ENCODE data around the gene PRAMEF17. TPM values are rescaled to one million over a fixed set of nuclear protein-coding genes. Genes with fewer than 3 reads are reported as not detected.
"Not testable (repeated sequence)": the region's sequence is repeated elsewhere in the genome, so short reads cannot be mapped to it uniquely, and the experiment has no call there.

PRAMEF17 gene
- polyA plus RNA-seq, 1 donor from 2014 or later, result not detected

DNA sequence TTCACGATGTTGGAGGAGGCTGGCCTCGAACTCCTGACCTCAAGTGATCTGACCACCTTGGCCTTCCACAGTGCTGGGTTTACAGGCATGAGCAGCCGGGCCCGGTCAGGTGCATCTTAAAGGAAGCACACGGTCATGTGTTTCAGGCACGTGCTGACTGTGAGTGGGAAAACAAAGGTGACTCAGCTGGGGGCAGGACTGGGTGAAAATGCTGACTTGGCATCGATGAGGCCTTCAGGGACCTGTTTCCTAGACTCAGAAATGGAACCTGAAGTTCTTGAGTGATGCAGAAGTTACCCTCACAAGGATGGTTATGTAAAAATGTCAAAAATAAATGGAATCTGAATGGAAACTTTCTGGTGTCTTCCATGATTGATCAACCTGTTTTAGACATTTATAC is 3.6 kb downstream of the PRAMEF17 start:
- not testable (repeated sequence) for H3K4me2 ChIP-seq (ENCODE audit: low read length); H3K9me3 ChIP-seq (ENCODE audit: low read length); H3K27ac ChIP-seq (ENCODE audit: low read length)

DNA sequence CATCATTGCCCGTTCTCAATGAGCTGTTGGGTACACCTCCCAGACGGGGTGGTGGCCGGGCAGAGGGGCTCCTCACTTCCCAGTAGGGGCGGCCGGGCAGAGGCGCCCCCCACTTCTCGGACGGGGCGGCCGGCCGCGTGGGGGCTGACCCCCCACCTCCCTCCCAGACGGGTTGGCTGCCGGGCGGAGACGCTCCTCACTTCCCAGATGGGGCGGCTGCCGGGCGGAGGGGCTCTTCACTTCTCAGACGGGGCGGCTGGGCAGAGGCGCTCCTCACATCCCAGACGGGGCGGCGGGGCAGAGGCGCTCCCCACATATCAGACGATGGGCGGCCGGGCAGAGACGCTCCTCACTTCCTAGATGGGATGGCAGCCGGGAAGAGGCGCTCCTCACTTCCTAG is 5.3 kb downstream of the PRAMEF17 start:
- not testable (repeated sequence) for H3K36me3 ChIP-seq (ENCODE audit: insufficient read depth, low read length); H3K9me3 ChIP-seq (ENCODE audit: low read length); H3K4me2 ChIP-seq (ENCODE audit: low read length); H2AFZ ChIP-seq (ENCODE audit: low read depth, low read length); H4K20me1 ChIP-seq (ENCODE audit: insufficient read depth); H3K27me3 ChIP-seq (ENCODE audit: insufficient read depth, low read depth, low read length); H3K9ac ChIP-seq (ENCODE audit: low read length); H3K9me2 ChIP-seq (ENCODE audit: insufficient read depth, low read length); H3K27ac ChIP-seq (ENCODE audit: low read length); H3K4me3 ChIP-seq (ENCODE audit: low read length); H3K79me2 ChIP-seq (replicated peaks; ENCODE audit: insufficient read depth, low read length); H3F3A ChIP-seq (ENCODE audit: insufficient read depth, low read length, poor library complexity, severe bottlenecking)

More for the DNA sequence above, 3.6 kb downstream of the PRAMEF17 start:
- H4K20me1 ChIP-seq (ENCODE audit: insufficient read depth); H3K9ac ChIP-seq (ENCODE audit: low read length); H3K36me3 ChIP-seq (ENCODE audit: insufficient read depth, low read length); H3K27me3 ChIP-seq (ENCODE audit: insufficient read depth, low read depth, low read length); H2AFZ ChIP-seq (ENCODE audit: low read depth, low read length); H3F3A ChIP-seq (ENCODE audit: insufficient read depth, low read length, poor library complexity, severe bottlenecking); H3K4me3 ChIP-seq (ENCODE audit: low read length); H3K9me2 ChIP-seq (ENCODE audit: insufficient read depth, low read length); H3K79me2 ChIP-seq (replicated peaks; ENCODE audit: insufficient read depth, low read length): not testable (repeated sequence)

DNA sequence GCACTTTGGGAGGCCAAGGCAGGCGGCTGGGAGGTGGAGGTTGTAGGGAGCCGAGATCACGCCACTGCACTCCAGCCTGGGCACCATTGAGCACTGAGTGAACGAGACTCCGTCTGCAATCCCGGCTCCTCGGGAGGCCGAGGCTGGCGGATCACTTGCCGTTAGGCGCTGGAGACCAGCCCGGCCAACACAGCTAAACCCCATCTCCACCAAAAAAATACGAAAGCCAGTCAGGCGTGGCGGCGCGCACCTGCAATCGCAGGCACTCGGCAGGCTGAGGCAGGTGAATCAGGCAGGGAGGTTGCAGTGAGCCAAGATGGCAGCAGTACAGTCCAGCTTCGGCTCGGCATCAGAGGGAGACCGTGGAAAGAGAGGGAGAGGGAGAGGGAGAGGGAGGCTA is 5.9 kb downstream of the PRAMEF17 start:
- not testable (repeated sequence) for H3K9me3 ChIP-seq (ENCODE audit: low read length)

DNA sequence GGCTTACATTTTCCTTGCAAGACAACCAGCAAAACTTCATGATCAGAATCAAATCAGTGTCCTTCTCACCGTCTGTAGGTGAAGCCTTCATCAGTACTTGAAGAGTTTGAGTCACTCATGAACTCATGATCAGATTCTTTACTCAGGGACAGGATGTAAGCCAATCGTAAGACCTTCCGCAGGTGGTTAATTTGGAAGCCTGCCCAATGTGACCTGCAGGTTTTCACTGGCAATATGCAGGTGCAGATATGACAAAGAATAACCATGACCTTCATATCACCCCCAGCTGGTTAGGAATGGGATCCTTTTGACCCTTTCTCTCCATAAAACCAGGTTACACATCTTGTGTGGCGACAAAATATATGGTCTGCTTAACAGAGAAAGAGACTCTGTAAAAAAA is 18.4 kb downstream of the PRAMEF17 start:
- Histone ChIP-seq H3K4me2 (ENCODE audit: low read length) (no peak overlapping the region), H3K79me2 (replicated peaks; ENCODE audit: insufficient read depth, low read length) (no peaks in the 10 kb centered on the region), H3K9ac (ENCODE audit: low read length) (no peak overlapping the region), H4K20me1 (ENCODE audit: insufficient read depth) (no peaks in the 10 kb centered on the region), H2AFZ (ENCODE audit: low read depth, low read length) (no peak overlapping the region), H3K4me3 (ENCODE audit: low read length) (no peak overlapping the region), H3F3A (ENCODE audit: insufficient read depth, low read length, poor library complexity, severe bottlenecking) (no peaks in the 10 kb centered on the region), H3K9me2 (ENCODE audit: insufficient read depth, low read length) (no peaks in the 10 kb centered on the region), H3K36me3 (ENCODE audit: insufficient read depth, low read length) (no peaks in the 10 kb centered on the region), H3K9me3 (ENCODE audit: low read length) (no peaks in the 10 kb centered on the region), H3K27me3 (ENCODE audit: insufficient read depth, low read depth, low read length) (no peaks in the 10 kb centered on the region), H3K27ac (ENCODE audit: low read length) (no peak overlapping the region)
- TF ChIP-seq SMC3 (conservative IDR thresholded peaks at IDR 0.05; ENCODE audit: poor library complexity), result no peak
- no peak for TF ChIP-seq RAD21 (conservative IDR thresholded peaks at IDR 0.05)
- no peak for TF ChIP-seq TAF1 (IDR thresholded peaks at IDR 0.05; ENCODE audit: low read depth)
- TF ChIP-seq, protein P1, sequence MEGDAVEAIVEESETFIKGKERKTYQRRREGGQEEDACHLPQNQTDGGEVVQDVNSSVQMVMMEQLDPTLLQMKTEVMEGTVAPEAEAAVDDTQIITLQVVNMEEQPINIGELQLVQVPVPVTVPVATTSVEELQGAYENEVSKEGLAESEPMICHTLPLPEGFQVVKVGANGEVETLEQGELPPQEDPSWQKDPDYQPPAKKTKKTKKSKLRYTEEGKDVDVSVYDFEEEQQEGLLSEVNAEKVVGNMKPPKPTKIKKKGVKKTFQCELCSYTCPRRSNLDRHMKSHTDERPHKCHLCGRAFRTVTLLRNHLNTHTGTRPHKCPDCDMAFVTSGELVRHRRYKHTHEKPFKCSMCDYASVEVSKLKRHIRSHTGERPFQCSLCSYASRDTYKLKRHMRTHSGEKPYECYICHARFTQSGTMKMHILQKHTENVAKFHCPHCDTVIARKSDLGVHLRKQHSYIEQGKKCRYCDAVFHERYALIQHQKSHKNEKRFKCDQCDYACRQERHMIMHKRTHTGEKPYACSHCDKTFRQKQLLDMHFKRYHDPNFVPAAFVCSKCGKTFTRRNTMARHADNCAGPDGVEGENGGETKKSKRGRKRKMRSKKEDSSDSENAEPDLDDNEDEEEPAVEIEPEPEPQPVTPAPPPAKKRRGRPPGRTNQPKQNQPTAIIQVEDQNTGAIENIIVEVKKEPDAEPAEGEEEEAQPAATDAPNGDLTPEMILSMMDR (IDR thresholded peaks at IDR 0.05; ENCODE audit: poor library complexity, severe bottlenecking), result no peak
- TF ChIP-seq EZH2 (IDR thresholded peaks at IDR 0.05; ENCODE audit: borderline replicate concordance, insufficient read depth, low read length, poor library complexity, severe bottlenecking), result no peak
- TF ChIP-seq EP300 (conservative IDR thresholded peaks at IDR 0.05; ENCODE audit: poor library complexity, severe bottlenecking), result no peak
- no peak for TF ChIP-seq MXI1 (conservative IDR thresholded peaks at IDR 0.05; ENCODE audit: poor library complexity, severe bottlenecking)
- no peak for TF ChIP-seq REST (IDR thresholded peaks at IDR 0.05; ENCODE audit: borderline replicate concordance)
- TF ChIP-seq POLR2AphosphoS5 (IDR thresholded peaks at IDR 0.05), result no peak

More for the DNA sequence above, 5.9 kb downstream of the PRAMEF17 start:
- H3F3A ChIP-seq (ENCODE audit: insufficient read depth, low read length, poor library complexity, severe bottlenecking); H3K79me2 ChIP-seq (replicated peaks; ENCODE audit: insufficient read depth, low read length); H3K4me3 ChIP-seq (ENCODE audit: low read length); H2AFZ ChIP-seq (ENCODE audit: low read depth, low read length); H3K4me2 ChIP-seq (ENCODE audit: low read length); H3K9me2 ChIP-seq (ENCODE audit: insufficient read depth, low read length); H3K9ac ChIP-seq (ENCODE audit: low read length); H4K20me1 ChIP-seq (ENCODE audit: insufficient read depth); H3K27ac ChIP-seq (ENCODE audit: low read length); H3K36me3 ChIP-seq (ENCODE audit: insufficient read depth, low read length); H3K27me3 ChIP-seq (ENCODE audit: insufficient read depth, low read depth, low read length): not testable (repeated sequence)

DNA sequence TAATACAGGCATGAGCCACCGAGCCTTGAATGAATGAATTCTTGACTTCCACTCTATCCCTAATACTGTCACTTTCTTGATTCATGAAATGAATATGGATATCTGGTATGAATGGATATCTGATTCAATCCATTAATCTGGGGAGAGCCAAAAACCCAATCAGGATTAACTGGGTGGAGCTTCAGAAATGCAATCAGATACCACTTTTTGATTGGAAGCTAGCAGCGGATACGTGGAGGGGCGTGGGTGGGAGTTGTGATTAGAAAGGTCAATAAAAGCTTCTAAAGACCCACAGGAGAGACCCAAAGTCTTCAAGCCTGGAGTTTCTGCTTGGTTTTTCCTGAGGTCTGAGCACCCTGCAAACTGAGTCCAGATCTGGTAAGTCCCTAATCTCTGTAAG is 20.7 kb downstream of the PRAMEF17 start, which contains the start of gene PRAMEF20:
Gene PRAMEF20 (plus strand): TSS at position 301 of the 400 bp plus-strand sequence. CDS start 5,905 bp downstream, outside the sequence.
- not testable (repeated sequence) for H3K27me3 ChIP-seq (ENCODE audit: insufficient read depth, low read depth, low read length); H3K9me2 ChIP-seq (ENCODE audit: insufficient read depth, low read length); H3K4me2 ChIP-seq (ENCODE audit: low read length); H3K27ac ChIP-seq (ENCODE audit: low read length); H3K4me3 ChIP-seq (ENCODE audit: low read length); H2AFZ ChIP-seq (ENCODE audit: low read depth, low read length); H4K20me1 ChIP-seq (ENCODE audit: insufficient read depth); H3K36me3 ChIP-seq (ENCODE audit: insufficient read depth, low read length); H3K9me3 ChIP-seq (ENCODE audit: low read length); H3F3A ChIP-seq (ENCODE audit: insufficient read depth, low read length, poor library complexity, severe bottlenecking); H3K9ac ChIP-seq (ENCODE audit: low read length); H3K79me2 ChIP-seq (replicated peaks; ENCODE audit: insufficient read depth, low read length)
